GM06990 (cell line): Measurements from ENCODE around the gene AKNA.

Experiments used
- DNase-seq: peaks from one replicate; pipeline ENCODE4 v3.0.0-alpha.2; 2011; ENCODE audit not compliant: insufficient read length; ENCODE audit errors: extremely low read depth
- H3K27me3 ChIP-seq: replicated peaks from 2 replicates; pipeline ENCODE4 v1.6.0; 2011; ENCODE audit warnings: low read length; ENCODE audit not compliant: control insufficient read depth, insufficient read depth
- H3K36me3 ChIP-seq: 2 replicates; pipeline ENCODE4 v1.5.1; 2011; ENCODE audit warnings: low read length; ENCODE audit not compliant: control insufficient read depth, insufficient read depth
- H3K4me3 ChIP-seq: replicated peaks from 2 replicates; pipeline ENCODE4 v1.5.1; 2011; ENCODE audit warnings: low read depth, mild to moderate bottlenecking, control low read depth, low read length
- CTCF ChIP-seq: IDR thresholded peaks from 2 replicates; pipeline ENCODE4 v1.5.1; 2011; ENCODE audit warnings: low read length, control low read depth, mild to moderate bottlenecking, inconsistent platforms; ENCODE audit not compliant: insufficient read depth, poor library complexity, severe bottlenecking

The AKNA gene

GRCh38 chr9:114365194-114365593 lies 22.6 kb downstream of the AKNA start:
- peaks cover 54% of the 10 kb centered on the region for H3K36me3 ChIP-seq
- TF ChIP-seq CTCF = no peak

GRCh38 chr9:114364134-114365041 lies 23.4 kb downstream of the AKNA start:
- Histone ChIP-seq H3K4me3 (no peak overlapping the region), H3K36me3 (peaks cover 59% of the 10 kb centered on the region), H3K27me3 (no peaks in the 10 kb centered on the region)
- TF ChIP-seq CTCF = no peak
- peak; percentile 60 for DNase-seq

More at GRCh38 chr9:114365194-114365593, 22.6 kb downstream of the AKNA start:
- Histone ChIP-seq H3K27me3 (no peaks in the 10 kb centered on the region), H3K4me3 (no peak overlapping the region)
- DNase-seq = no peak

- DNase-seq = no peak
- no peaks in the 10 kb centered on the region for H3K27me3 ChIP-seq
- TF ChIP-seq CTCF = no peak
- peaks cover 59% of the 10 kb centered on the region for H3K36me3 ChIP-seq
- H3K4me3 ChIP-seq = no peak overlapping the region
These were observed 24.4 kb downstream of the AKNA start for GRCh38 chr9:114363424-114363823.

- no peaks in the 10 kb centered on the region for H3K27me3 ChIP-seq
- H3K4me3 ChIP-seq = no peak overlapping the region
- DNase-seq = no peak
- peaks cover 58% of the 10 kb centered on the region for H3K36me3 ChIP-seq
- TF ChIP-seq CTCF = no peak
These were observed 25.4 kb downstream of the AKNA start for GRCh38 chr9:114362394-114362793.

GRCh38 chr9:114361542-114361941 lies 26.2 kb downstream of the AKNA start:
- TF ChIP-seq CTCF = no peak
- Histone ChIP-seq H3K36me3 (peaks cover 63% of the 10 kb centered on the region), H3K4me3 (no peak overlapping the region), H3K27me3 (no peaks in the 10 kb centered on the region)
- DNase-seq = no peak
